IMR-90 (cell line): ENCODE results near the gene AKAP13. TPM values are rescaled to one million over a fixed set of nuclear protein-coding genes. Genes with fewer than 3 reads are reported as not detected.

ENCODE experiments used
- ATAC-seq: fragments of 200-7000 bp; cut with Tn5 transposase; 2 replicates; pipeline ENCODE4 v1.9.1; 2020; ENCODE audit warnings: low read depth, mild to moderate bottlenecking, moderate library complexity
- BruUV-seq: library from RNA; stranded (reverse); fragments of 400-500 nt; replicated peaks from 2 replicates; lab custom pipeline; 2021; lab: Mats Ljungman, UMichigan
- CTCF ChIA-PET: fragments of 300-600 bp; formaldehyde crosslinking; extraction: SDS; loops from one replicate; lab custom pipeline; 2021; ENCODE audit warnings: antibody characterized with exemption; lab: Yijun Ruan, JAX
- POLR2A ChIA-PET: fragments of 300-600 bp; sonication (Branson Sonifier 250); formaldehyde crosslinking; loops from one replicate; lab custom pipeline; 2022; ENCODE audit warnings: antibody characterized with exemption; ENCODE audit not compliant: unreplicated experiment; lab: Charles Lee
- DNase-seq: peaks from one replicate; pipeline ENCODE4 v3.0.0; 2013
- H2AFZ ChIP-seq: replicated peaks from 2 replicates; pipeline ENCODE3; 2013; ENCODE audit warnings: low read length, mild to moderate bottlenecking; ENCODE audit not compliant: poor library complexity
- H2AK5ac ChIP-seq: 2 replicates; pipeline ENCODE4 v1.6.1; 2013; ENCODE audit warnings: low read depth, low read length, inconsistent platforms
- H2AK9ac ChIP-seq: replicated peaks from 2 replicates; pipeline ENCODE3; 2013; ENCODE audit warnings: mild to moderate bottlenecking, low read depth, low read length, moderate library complexity; ENCODE audit not compliant: poor library complexity
- H2BK120ac ChIP-seq: 2 replicates; pipeline ENCODE4 v1.6.1; 2013; ENCODE audit warnings: low read depth, low read length, inconsistent platforms
- H2BK15ac ChIP-seq: 3 replicates; pipeline ENCODE4 v1.6.1; 2013; ENCODE audit warnings: low read depth, low read length, inconsistent platforms
- H2BK20ac ChIP-seq: 2 replicates; pipeline ENCODE4 v1.6.1; 2013; ENCODE audit warnings: low read depth, mild to moderate bottlenecking, inconsistent platforms, low read length, moderate library complexity
- H2BK5ac ChIP-seq: 2 replicates; pipeline ENCODE4 v1.6.1; 2013; ENCODE audit warnings: mild to moderate bottlenecking, low read depth, low read length, inconsistent platforms; ENCODE audit not compliant: poor library complexity, severe bottlenecking
- H3K14ac ChIP-seq: replicated peaks from 2 replicates; pipeline ENCODE4 v1.6.1; 2013; ENCODE audit warnings: low read depth, low read length, inconsistent platforms
- H3K18ac ChIP-seq: 2 replicates; pipeline ENCODE4 v1.6.1; 2013; ENCODE audit warnings: low read depth, low read length, control low read depth
- H3K23ac ChIP-seq: 2 replicates; pipeline ENCODE4 v1.6.1; 2013; ENCODE audit warnings: low read depth, low read length, inconsistent platforms
- H3K27ac ChIP-seq: 2 replicates; pipeline ENCODE4 v1.5.1; 2013; ENCODE audit warnings: mild to moderate bottlenecking, control low read depth, low read length; ENCODE audit not compliant: insufficient read depth
- H3K27me3 ChIP-seq: 2 replicates; pipeline ENCODE4 v1.6.1; 2013; ENCODE audit warnings: low read length; ENCODE audit not compliant: control insufficient read depth, insufficient read depth
- H3K36me3 ChIP-seq: 2 replicates; pipeline ENCODE4 v1.6.1; 2013; ENCODE audit warnings: low read length, mixed read lengths; ENCODE audit not compliant: control insufficient read depth, insufficient read depth
- H3K4ac ChIP-seq: 2 replicates; pipeline ENCODE4 v1.6.1; 2013; ENCODE audit warnings: low read depth, low read length, inconsistent platforms
- H3K4me1 ChIP-seq: 2 replicates; pipeline ENCODE4 v1.6.1; 2013; ENCODE audit warnings: low read length, mixed read lengths; ENCODE audit not compliant: control insufficient read depth, insufficient read depth
- H3K4me2 ChIP-seq: 2 replicates; pipeline ENCODE4 v1.6.1; 2013; ENCODE audit warnings: low read depth, mild to moderate bottlenecking, control low read depth, low read length, moderate library complexity
- H3K4me3 ChIP-seq: 2 replicates; pipeline ENCODE4 v1.5.1; 2013; ENCODE audit warnings: low read depth, mild to moderate bottlenecking, control low read depth, low read length, moderate library complexity; ENCODE audit not compliant: insufficient read depth
- H3K56ac ChIP-seq: 2 replicates; pipeline ENCODE4 v1.6.1; 2013; ENCODE audit warnings: low read length, inconsistent platforms; ENCODE audit not compliant: insufficient read depth; ENCODE audit errors: extremely low read depth
- H3K79me1 ChIP-seq, 2 experiments: 2 replicates each; pipeline ENCODE4 v1.6.1; 2013; ENCODE audit warnings: low read length in 2 of 2, inconsistent platforms in 1 of 2, low read depth in 1 of 2
- H3K9ac ChIP-seq: 2 replicates; pipeline ENCODE4 v1.6.1; 2013; ENCODE audit warnings: low read depth, low read length, control low read depth
- H3K9me1 ChIP-seq: 2 replicates; pipeline ENCODE4 v1.6.1; 2013; ENCODE audit warnings: low read length, inconsistent platforms; ENCODE audit not compliant: insufficient read depth
- H3K9me3 ChIP-seq: 2 replicates; pipeline ENCODE4 v1.6.1; 2013; ENCODE audit warnings: low read length; ENCODE audit not compliant: control insufficient read depth, insufficient read depth
- H4K20me1 ChIP-seq: 2 replicates; pipeline ENCODE4 v1.6.1; 2013; ENCODE audit warnings: low read length, inconsistent platforms; ENCODE audit not compliant: insufficient read depth
- H4K5ac ChIP-seq: 2 replicates; pipeline ENCODE4 v1.6.1; 2013; ENCODE audit warnings: mild to moderate bottlenecking, low read depth, low read length, control low read depth
- H4K8ac ChIP-seq, 2 experiments: 2 replicates each; pipeline ENCODE4 v1.6.1; 2013; ENCODE audit warnings: low read depth in 2 of 2, low read length in 2 of 2, control low read depth in 1 of 2, inconsistent platforms in 1 of 2
- H4K91ac ChIP-seq: 2 replicates; pipeline ENCODE4 v1.6.1; 2013; ENCODE audit warnings: low read depth, low read length, inconsistent platforms; ENCODE audit not compliant: insufficient read depth
- BHLHE40 ChIP-seq: fragments of 150-350 bp; IDR thresholded peaks from 2 replicates; pipeline ENCODE4 v1.6.1; 2016; ENCODE audit warnings: mild to moderate bottlenecking, low read depth, low read length
- CEBPB ChIP-seq: IDR thresholded peaks from 2 replicates; pipeline ENCODE4 v1.6.1; 2012; ENCODE audit warnings: low read depth, low read length, improper control_type of control experiment
- CHD1 ChIP-seq: IDR thresholded peaks from 2 replicates; pipeline ENCODE4 v1.6.1; 2012; ENCODE audit warnings: low read depth, low read length, improper control_type of control experiment
- ELK1 ChIP-seq: fragments of 150-350 bp; IDR thresholded peaks from 2 replicates; pipeline ENCODE4 v1.6.1; 2016; ENCODE audit warnings: low read depth, mild to moderate bottlenecking, low read length, moderate library complexity, borderline replicate concordance
- FOS ChIP-seq: fragments of 150-350 bp; IDR thresholded peaks from 2 replicates; pipeline ENCODE4 v1.6.1; 2016; ENCODE audit warnings: low read depth, low read length
- MAFK ChIP-seq: IDR thresholded peaks from 2 replicates; pipeline ENCODE4 v1.6.1; 2012; ENCODE audit warnings: low read depth, low read length, improper control_type of control experiment
- MAZ ChIP-seq: IDR thresholded peaks from 2 replicates; pipeline ENCODE4 v1.6.1; 2012; ENCODE audit warnings: low read depth, mild to moderate bottlenecking, low read length, improper control_type of control experiment, moderate library complexity, borderline replicate concordance
- MXI1 ChIP-seq: IDR thresholded peaks from 2 replicates; pipeline ENCODE4 v1.6.1; 2012; ENCODE audit warnings: low read depth, mild to moderate bottlenecking, low read length, moderate library complexity, borderline replicate concordance
- NFE2L2 ChIP-seq: fragments of 150-350 bp; IDR thresholded peaks from 2 replicates; pipeline ENCODE4 v1.6.1; 2016; ENCODE audit warnings: low read depth, mild to moderate bottlenecking, low read length
- POLR2A ChIP-seq: IDR thresholded peaks from 2 replicates; pipeline ENCODE4 v1.6.1; 2012; ENCODE audit warnings: mild to moderate bottlenecking, low read depth, low read length
- RAD21 ChIP-seq: IDR thresholded peaks from 2 replicates; pipeline ENCODE4 v1.6.1; 2012; ENCODE audit warnings: low read length, improper control_type of control experiment
- RCOR1 ChIP-seq: IDR thresholded peaks from 2 replicates; pipeline ENCODE4 v1.6.1; 2012; ENCODE audit warnings: mild to moderate bottlenecking, low read length, improper control_type of control experiment; ENCODE audit not compliant: insufficient replicate concordance
- RFX5 ChIP-seq: IDR thresholded peaks from 2 replicates; pipeline ENCODE4 v1.8.0; 2012; ENCODE audit warnings: low read depth, mild to moderate bottlenecking, low read length, moderate library complexity
- SMC3 ChIP-seq: fragments of 150-350 bp; IDR thresholded peaks from 2 replicates; pipeline ENCODE4 v1.6.1; 2016; ENCODE audit warnings: low read depth, mild to moderate bottlenecking, antibody characterized with exemption, low read length, moderate library complexity
- WGBS, 2 experiments: methylation state at CpG; one replicate each; pipeline versions ENCODE4 v1.1.5 to v1.1.7; 2013; ENCODE audit warnings: missing lambda C conversion rate in 2 of 2; ENCODE audit not compliant: insufficient read length in 1 of 2; ENCODE audit errors: extremely low coverage in 2 of 2; 5-methylcytosine and 5-hydroxymethylcytosine counted together
- dilution Hi-C: fragments of 300-500 bp; cut with HindIII; formaldehyde crosslinking; loops from one replicate; pipeline ENCODE4 v1.14.3; 2018; ENCODE audit warnings: low sequenced_read_pairs; ENCODE audit not compliant: unreplicated experiment
- in situ Hi-C: fragments of 300-500 bp; cut with MboI; formaldehyde crosslinking; loops from 3 replicates; pipeline ENCODE4 v1.14.3; 2019; ENCODE audit warnings: low sequenced_read_pairs, inconsistent platforms, mixed read lengths
- intact Hi-C: fragments of 100-400 bp; cut with micrococcal nuclease; formaldehyde crosslinking; loops from 2 replicates; pipeline ENCODE4 v1.10.0; 2022
- polyA plus RNA-seq, 3 experiments: library from polyadenylated mRNA; depleted of rRNA; stranded (reverse); fragments of >200 nt; gene quantifications; 2 replicates each; pipeline ENCODE4 v1.2.3, GENCODE V29; 2012; ENCODE audit warnings: low replicate concordance in 1 of 3
- total RNA-seq: library from RNA; depleted of rRNA; stranded (reverse); fragments of >200 nt; gene quantifications from 2 replicates; pipeline ENCODE4 v1.2.3, GENCODE V29; 2012
- TF ChIP-seq, protein P1 (sequence below): conservative IDR thresholded peaks from 2 replicates; pipeline ENCODE4 v1.5.1; 2012; ENCODE audit warnings: mild to moderate bottlenecking, low read depth, low read length, improper control_type of control experiment
- TF ChIP-seq, protein P2 (sequence below): fragments of 150-350 bp; IDR thresholded peaks from 2 replicates; pipeline ENCODE4 v1.6.1; 2017; ENCODE audit warnings: mild to moderate bottlenecking, antibody characterized with exemption, low read length, low read depth

AKAP13 gene
- total and polyA plus RNA-seq, 2 of the 4 experiments (the other 2 are of a cell fraction) = 10.4 to 46.4 TPM

DNA sequence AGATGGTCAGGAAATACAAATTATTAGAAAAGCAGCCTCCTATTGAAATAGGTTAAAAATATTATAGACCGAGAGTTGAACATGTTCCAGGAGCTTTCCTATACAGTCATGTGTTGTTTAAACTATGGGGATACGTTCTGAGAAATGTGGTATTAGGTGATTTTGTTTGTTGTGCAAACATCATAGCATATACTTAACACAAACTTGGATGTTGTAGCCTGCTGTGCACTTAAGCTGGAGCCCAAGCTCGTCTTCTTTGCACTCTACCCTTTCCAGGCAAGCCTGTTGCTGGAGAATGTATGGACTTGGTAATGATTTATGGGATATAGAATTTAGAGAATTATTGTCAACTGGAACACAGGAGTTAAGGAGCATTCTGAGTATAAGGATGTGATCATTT is 140.2 kb downstream of the AKAP13 start:
- intact Hi-C loops = no loop called here
- Histone ChIP-seq H3K27ac (no peak overlapping the region), H2BK15ac (no peak overlapping the region), H4K91ac (no peak overlapping the region), H3K9me1 (0 out of 2 replicates have a peak, but pooled peaks cover 2% of the 10 kb centered on the region), H3K36me3 (peaks cover 4% of the 10 kb centered on the region), H4K20me1 (peaks cover 6% of the 10 kb centered on the region; the same call in 1 of the 2 replicates), H3K9ac (no peak overlapping the region), H2BK120ac (no peak overlapping the region), H3K4me3 (no peak overlapping the region), H3K23ac (no peak overlapping the region), H4K5ac (no peak overlapping the region), H3K27me3 (no peaks in the 10 kb centered on the region), H2BK5ac (no peak overlapping the region), H3K56ac (no peak overlapping the region), H2BK20ac (no peak overlapping the region), H3K4ac (no peak overlapping the region), H3K9me3 (no peaks in the 10 kb centered on the region), H2AK5ac (no peak overlapping the region), H3K14ac (no peak overlapping the region), H2AK9ac (no peak overlapping the region), H3K4me2 (no peak overlapping the region), H4K8ac (no peak overlapping the region), H3K79me1 (peaks cover 6 to 57% of the 10 kb centered on the region in 2 experiments; a peak in 3 of 4 replicates), H2AFZ (no peak overlapping the region), H3K18ac (no peak overlapping the region), H3K4me1 (peaks cover 2% of the 10 kb centered on the region)
- BruUV-seq = no TSS peak
- TF ChIP-seq RFX5 = no peak
- no peak for TF ChIP-seq CEBPB
- TF ChIP-seq CHD1 = no peak
- no peak for TF ChIP-seq POLR2A
- no peak for TF ChIP-seq RCOR1
- TF ChIP-seq, protein P1, sequence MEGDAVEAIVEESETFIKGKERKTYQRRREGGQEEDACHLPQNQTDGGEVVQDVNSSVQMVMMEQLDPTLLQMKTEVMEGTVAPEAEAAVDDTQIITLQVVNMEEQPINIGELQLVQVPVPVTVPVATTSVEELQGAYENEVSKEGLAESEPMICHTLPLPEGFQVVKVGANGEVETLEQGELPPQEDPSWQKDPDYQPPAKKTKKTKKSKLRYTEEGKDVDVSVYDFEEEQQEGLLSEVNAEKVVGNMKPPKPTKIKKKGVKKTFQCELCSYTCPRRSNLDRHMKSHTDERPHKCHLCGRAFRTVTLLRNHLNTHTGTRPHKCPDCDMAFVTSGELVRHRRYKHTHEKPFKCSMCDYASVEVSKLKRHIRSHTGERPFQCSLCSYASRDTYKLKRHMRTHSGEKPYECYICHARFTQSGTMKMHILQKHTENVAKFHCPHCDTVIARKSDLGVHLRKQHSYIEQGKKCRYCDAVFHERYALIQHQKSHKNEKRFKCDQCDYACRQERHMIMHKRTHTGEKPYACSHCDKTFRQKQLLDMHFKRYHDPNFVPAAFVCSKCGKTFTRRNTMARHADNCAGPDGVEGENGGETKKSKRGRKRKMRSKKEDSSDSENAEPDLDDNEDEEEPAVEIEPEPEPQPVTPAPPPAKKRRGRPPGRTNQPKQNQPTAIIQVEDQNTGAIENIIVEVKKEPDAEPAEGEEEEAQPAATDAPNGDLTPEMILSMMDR = no peak
- no peak for TF ChIP-seq ELK1
- no peak for TF ChIP-seq NFE2L2
- TF ChIP-seq BHLHE40 = no peak
- no peak for TF ChIP-seq MXI1
- TF ChIP-seq MAZ = no peak
- TF ChIP-seq FOS = no peak
- TF ChIP-seq RAD21 = no peak
- TF ChIP-seq MAFK = no peak
- TF ChIP-seq, protein P2, sequence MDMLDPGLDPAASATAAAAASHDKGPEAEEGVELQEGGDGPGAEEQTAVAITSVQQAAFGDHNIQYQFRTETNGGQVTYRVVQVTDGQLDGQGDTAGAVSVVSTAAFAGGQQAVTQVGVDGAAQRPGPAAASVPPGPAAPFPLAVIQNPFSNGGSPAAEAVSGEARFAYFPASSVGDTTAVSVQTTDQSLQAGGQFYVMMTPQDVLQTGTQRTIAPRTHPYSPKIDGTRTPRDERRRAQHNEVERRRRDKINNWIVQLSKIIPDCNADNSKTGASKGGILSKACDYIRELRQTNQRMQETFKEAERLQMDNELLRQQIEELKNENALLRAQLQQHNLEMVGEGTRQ = no peak
- no peak for TF ChIP-seq SMC3
- DNase-seq = no peak
- ChIA-PET POLR2A (no interaction called here), CTCF (no interaction called here)
- in situ Hi-C loops = no loop called here
- no CpG with 5 or more reads among the region's 3 CpGs for WGBS, 2 experiments
- dilution Hi-C loops = no loop called here
- ATAC-seq = no peak
